GM21423 (cell line): ENCODE measurements around the gene NDNF.

Experiments used
- ATAC-seq: cut with Tn5 transposase; IDR thresholded peaks from one replicate; pipeline ENCODE4 v1.9.1; 2021; ENCODE audit warnings: mild to moderate bottlenecking, moderate library complexity; ENCODE audit not compliant: unreplicated experiment

The NDNF gene

GRCh38 chr4:121072224-121073003 is at the start of gene NDNF:
Gene NDNF, minus strand, starts transcription at chr4:121072535. Its CDS starts 26,698 bp downstream, at chr4:121045837.
- no peak for ATAC-seq

- ATAC-seq = no peak
Measured at GRCh38 chr4:121119715-121120114, 47.4 kb upstream of the NDNF start.

- ATAC-seq = no peak
Measured at GRCh38 chr4:121118344-121118743, 46.0 kb upstream of the NDNF start.

- ATAC-seq = no peak
Measured at GRCh38 chr4:121114756-121115155, 42.4 kb upstream of the NDNF start.

GRCh38 chr4:121112530-121112929 is 40.2 kb upstream of the NDNF start:
- ATAC-seq = no peak

- no peak for ATAC-seq
Measured at GRCh38 chr4:121108557-121108956, 36.2 kb upstream of the NDNF start.

- ATAC-seq = no peak
Measured at GRCh38 chr4:121107507-121107906, 35.2 kb upstream of the NDNF start.

- ATAC-seq = no peak
Measured at GRCh38 chr4:121100093-121100775, 27.9 kb upstream of the NDNF start.

- ATAC-seq = no peak
Measured at GRCh38 chr4:121098266-121098665, 25.9 kb upstream of the NDNF start.

GRCh38 chr4:121096629-121097028 is 24.3 kb upstream of the NDNF start:
- no peak for ATAC-seq

GRCh38 chr4:121096191-121096590 is 23.9 kb upstream of the NDNF start:
- ATAC-seq = no peak

GRCh38 chr4:121094297-121094966 is 22.1 kb upstream of the NDNF start:
- no peak for ATAC-seq

GRCh38 chr4:121093261-121093660 is 20.9 kb upstream of the NDNF start:
- ATAC-seq = no peak

- ATAC-seq = no peak
Measured at GRCh38 chr4:121091941-121092340, 19.6 kb upstream of the NDNF start.

GRCh38 chr4:121088867-121089266 is 16.5 kb upstream of the NDNF start:
- ATAC-seq = no peak

- no peak for ATAC-seq
Measured at GRCh38 chr4:121079376-121079775, 7.0 kb upstream of the NDNF start.

- no peak for ATAC-seq
Measured at GRCh38 chr4:121077496-121077895, 5.2 kb upstream of the NDNF start.

GRCh38 chr4:121076416-121076815 is 4.1 kb upstream of the NDNF start:
- ATAC-seq = no peak

GRCh38 chr4:121073672-121074381 is 1.5 kb upstream of the NDNF start:
- ATAC-seq = no peak

GRCh38 chr4:121073004-121073435 is 685 bp upstream of the NDNF start:
- no peak for ATAC-seq

GRCh38 chr4:121071640-121072223 is 603 bp downstream of the NDNF start:
- no peak for ATAC-seq
